Liver (tissue), 9 donors: ENCODE results near the gene JCAD. TPM values are rescaled to one million over a fixed set of nuclear protein-coding genes. Genes with fewer than 3 reads are reported as not detected.

Experiments used
- DNase-seq: peaks from one replicate; pipeline ENCODE4 v3.0.0-alpha.2; 2017; ENCODE audit warnings: low spot score
- H3K27ac ChIP-seq, 2 donors: one replicate each; pipeline ENCODE4 v1.7.0; 2013; ENCODE audit warnings: inconsistent platforms in 2 of 2, low read length in 2 of 2, control low read depth in 1 of 2, low read depth in 1 of 2, mild to moderate bottlenecking in 1 of 2
- H3K27me3 ChIP-seq, 4 donors: one replicate each; pipeline versions ENCODE4 v1.6.1 to v1.7.0; 2013; ENCODE audit warnings: low read length in 3 of 4, inconsistent platforms in 1 of 4, mild to moderate bottlenecking in 1 of 4, moderate library complexity in 1 of 4; ENCODE audit not compliant: control insufficient read depth in 4 of 4, insufficient read depth in 4 of 4
- H3K36me3 ChIP-seq, 4 donors: one replicate each; pipeline versions ENCODE4 v1.6.1 to v1.7.0; 2013; ENCODE audit warnings: low read length in 3 of 4, mild to moderate bottlenecking in 3 of 4, low read depth in 1 of 4, moderate library complexity in 1 of 4; ENCODE audit not compliant: control insufficient read depth in 4 of 4, insufficient read depth in 3 of 4
- H3K4me1 ChIP-seq, 4 donors: one replicate each; pipeline versions ENCODE4 v1.6.1 to v1.7.0; 2013; ENCODE audit warnings: low read length in 3 of 4, mild to moderate bottlenecking in 3 of 4, moderate library complexity in 1 of 4; ENCODE audit not compliant: control insufficient read depth in 4 of 4, insufficient read depth in 4 of 4
- H3K4me3 ChIP-seq, 3 donors: one replicate each; pipeline versions ENCODE4 v1.6.1 to v1.7.0; 2013; ENCODE audit warnings: low read length in 3 of 3, control low read depth in 1 of 3, low read depth in 1 of 3, mild to moderate bottlenecking in 1 of 3
- H3K9ac ChIP-seq, 2 donors: one replicate each; pipeline ENCODE4 v1.7.0; 2013; ENCODE audit warnings: low read length in 2 of 2, mild to moderate bottlenecking in 2 of 2, moderate library complexity in 2 of 2, control low read depth in 1 of 2, low read depth in 1 of 2
- H3K9me3 ChIP-seq, 4 donors: one replicate each; pipeline versions ENCODE4 v1.6.1 to v1.7.0; 2013; ENCODE audit warnings: low read length in 3 of 4; ENCODE audit not compliant: control insufficient read depth in 4 of 4
- ATF3 ChIP-seq: IDR thresholded peaks from 2 replicates; pipeline ENCODE4 v1.6.1; 2016; ENCODE audit warnings: antibody characterized with exemption
- CTCF ChIP-seq: fragments of 150-350 bp; IDR thresholded peaks from 2 replicates; pipeline ENCODE4 v1.5.1; 2017; ENCODE audit warnings: improper control_type of control experiment, low read depth, low read length; ENCODE audit not compliant: missing input control
- FOXA1 ChIP-seq: IDR thresholded peaks from 2 replicates; pipeline ENCODE4 v1.6.1; 2016; ENCODE audit warnings: antibody characterized with exemption
- FOXA2 ChIP-seq: IDR thresholded peaks from 2 replicates; pipeline ENCODE4 v1.6.1; 2016; ENCODE audit warnings: antibody characterized with exemption
- MAX ChIP-seq: IDR thresholded peaks from 2 replicates; pipeline ENCODE4 v1.6.1; 2016; ENCODE audit warnings: antibody characterized with exemption
- REST ChIP-seq: IDR thresholded peaks from 2 replicates; pipeline ENCODE4 v1.6.1; 2016; ENCODE audit warnings: antibody characterized with exemption, mild to moderate bottlenecking
- RXRA ChIP-seq, 2 donors: IDR thresholded peaks; 2 replicates each; pipeline ENCODE4 v1.6.1; 2017 to 2018; ENCODE audit warnings: antibody characterized with exemption in 2 of 2, mild to moderate bottlenecking in 1 of 2
- SP1 ChIP-seq: IDR thresholded peaks from 2 replicates; pipeline ENCODE4 v1.6.1; 2018; ENCODE audit warnings: antibody characterized with exemption, mild to moderate bottlenecking
- YY1 ChIP-seq: IDR thresholded peaks from 2 replicates; pipeline ENCODE4 v1.6.1; 2016; ENCODE audit warnings: antibody characterized with exemption, mild to moderate bottlenecking
- ZBTB33 ChIP-seq: IDR thresholded peaks from 2 replicates; pipeline ENCODE4 v1.6.1; 2016; ENCODE audit warnings: antibody characterized with exemption
- WGBS: extraction: QIAGEN DNeasy Blood & Tissue Kit; methylation state at CpG from one replicate; pipeline ENCODE4 v1.1.7; 2013; 5-methylcytosine and 5-hydroxymethylcytosine counted together
- polyA plus RNA-seq, 2 donors: library from polyadenylated mRNA; stranded (reverse) in 1 of 2; unstranded in 1 of 2; fragments of 200-250 nt in 1 of 2; fragments of >200 nt in 1 of 2; fragmentation: Nextera tagmentation in 1 of 2; extraction: Ambion mirVana in 1 of 2; gene quantifications; one replicate each; pipeline versions ENCODE4 v1.2.1 to v1.2.3, GENCODE V29; 2013 to 2015
- total RNA-seq, 2 donors: library from RNA; depleted of rRNA; stranded (reverse); fragments of >200 nt; gene quantifications; one replicate each; pipeline ENCODE4 v1.2.3, GENCODE V29; 2014
- donor health status: healthy.
- donor health status: healthy.
- donor health status: healthy.
- donor health status: healthy.
- donor health status: healthy.

The JCAD gene
- total and polyA plus RNA-seq, 4 donors = 0.77 to 3.2 (median 1.1) TPM

DNA sequence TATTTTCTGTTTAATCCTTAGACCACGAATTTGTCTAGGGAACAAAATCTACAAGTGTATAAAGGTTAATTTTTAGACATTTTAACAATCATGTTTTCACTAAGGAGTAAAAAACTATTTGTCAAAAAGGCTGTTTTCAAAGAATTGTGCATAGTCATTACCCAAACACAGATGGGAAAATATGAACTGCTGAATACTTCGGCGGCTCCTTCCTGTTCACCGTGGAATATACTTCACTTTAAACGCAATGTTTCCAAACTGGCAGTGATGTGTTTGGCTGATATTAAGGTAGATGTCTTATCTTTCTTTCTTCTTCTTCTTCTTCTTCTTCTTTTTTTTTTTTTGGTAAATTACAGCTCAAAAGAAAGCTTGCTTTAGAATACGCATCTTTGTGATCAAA is 41.4 kb downstream of the JCAD start:
- no peak for DNase-seq

GRCh38 chr10:30017556-30017955 is 41.8 kb downstream of the JCAD start:
- no peak overlapping the region for H3K9ac ChIP-seq
- no peaks in the 10 kb centered on the region for H3K9me3 ChIP-seq
- no peak overlapping the region for H3K4me3 ChIP-seq
- H3K36me3 ChIP-seq = no peaks in the 10 kb centered on the region
- TF ChIP-seq REST (no peak), ATF3 (no peak), MAX (no peak), ZBTB33 (no peak), FOXA1 (no peak), RXRA (IDR thresholded peaks at IDR 0.05) (no peak), YY1 (no peak)
- no peaks in the 10 kb centered on the region for H3K4me1 ChIP-seq
- no peak overlapping the region for H3K27ac ChIP-seq
- WGBS = 82% methylated on average over 6 of the region's 6 CpGs
- DNase-seq = no peak
- no peaks in the 10 kb centered on the region for H3K27me3 ChIP-seq

More for the DNA sequence above, 41.4 kb downstream of the JCAD start:
- Histone ChIP-seq H3K4me1 (no peaks in the 10 kb centered on the region), H3K36me3 (no peaks in the 10 kb centered on the region), H3K9me3 (no peaks in the 10 kb centered on the region), H3K27ac (no peak overlapping the region), H3K27me3 (no peaks in the 10 kb centered on the region), H3K4me3 (no peak overlapping the region), H3K9ac (no peak overlapping the region)
- TF ChIP-seq SP1 (no peak), CTCF (no peak), FOXA1 (no peak), FOXA2 (no peak)
- 85% methylated on average over 6 of the region's 6 CpGs for WGBS

GRCh38 chr10:30014511-30014910 is 44.9 kb downstream of the JCAD start:
- Histone ChIP-seq H3K27ac (no peak overlapping the region), H3K36me3 (no peaks in the 10 kb centered on the region), H3K4me1 (no peaks in the 10 kb centered on the region), H3K9me3 (no peaks in the 10 kb centered on the region), H3K9ac (no peak overlapping the region), H3K4me3 (no peak overlapping the region), H3K27me3 (no peaks in the 10 kb centered on the region)
- DNase-seq = no peak
- 82% methylated on average over 8 of the region's 8 CpGs for WGBS
- no peak for TF ChIP-seq MAX
- TF ChIP-seq REST = no peak
- no peak for TF ChIP-seq FOXA2
- no peak for TF ChIP-seq YY1
- no peak for TF ChIP-seq CTCF
- TF ChIP-seq ATF3 = no peak
